Transverse colon (tissue), 4 donors: ENCODE measurements around the gene CDC42SE1. TPM values are rescaled to one million over a fixed set of nuclear protein-coding genes. Genes with fewer than 3 reads are reported as not detected.
A peak's percentile ranks its signal among the peaks of the same experiment; 100 is the strongest.

Source experiments
- DNase-seq: peaks from one replicate; pipeline ENCODE4 v3.0.0-alpha.2; 2019
- H3K27ac ChIP-seq, 4 donors: fragments of 200-600 bp; sonication (generic); 2 replicates each; pipeline ENCODE4 v1.5.1; 2016 to 2018; ENCODE audit warnings: inconsistent platforms in 4 of 4
- H3K27me3 ChIP-seq: fragments of 200-600 bp; sonication (generic); 2 replicates; pipeline ENCODE4 v1.5.1; 2017; ENCODE audit warnings: inconsistent platforms
- H3K36me3 ChIP-seq, 4 donors: fragments of 200-600 bp; sonication (generic); 2 replicates each; pipeline ENCODE4 v1.5.1; 2017 to 2019; ENCODE audit warnings: inconsistent platforms in 4 of 4
- H3K4me1 ChIP-seq, 4 donors: fragments of 200-600 bp; sonication (generic); 2 replicates each; pipeline ENCODE4 v1.5.1; 2017 to 2020; ENCODE audit warnings: inconsistent platforms in 4 of 4
- H3K4me3 ChIP-seq, 4 donors: fragments of 200-600 bp; sonication (generic); 1 replicate in 1 of 4; 2 replicates in 3 of 4; pipeline versions ENCODE4 v1.5.1 to v1.6.1; 2017 to 2019; ENCODE audit warnings: inconsistent platforms in 4 of 4
- H3K9me3 ChIP-seq, 2 donors: fragments of 200-600 bp; sonication (generic); 2 replicates each; pipeline ENCODE4 v1.5.1; 2017 to 2019; ENCODE audit warnings: inconsistent platforms in 2 of 2
- EP300 ChIP-seq: sonication (generic); formaldehyde crosslinking; IDR thresholded peaks from one replicate; pipeline ENCODE4 v1.6.1; 2017; ENCODE audit warnings: antibody characterized with exemption, low read depth
- POLR2A ChIP-seq: fragments of 450-650 bp; IDR thresholded peaks from one replicate; pipeline ENCODE4 v1.6.1; 2016; ENCODE audit warnings: antibody characterized with exemption, mild to moderate bottlenecking, moderate library complexity
- POLR2AphosphoS5 ChIP-seq, 3 donors: sonication (generic); formaldehyde crosslinking; IDR thresholded peaks; one replicate each; pipeline ENCODE4 v1.6.1; 2016; ENCODE audit warnings: antibody characterized with exemption in 3 of 3
- WGBS, 2 donors: methylation state at CpG; one replicate each; pipeline ENCODE4 v1.1.5; 2018; ENCODE audit warnings: low coverage in 1 of 2; 5-methylcytosine and 5-hydroxymethylcytosine counted together
- in situ Hi-C, 4 donors: fragments of 200-750 bp; cut with MboI; loops; one replicate each; pipeline versions ENCODE4 v1.15.0 to v1.15.1; 2017; ENCODE audit warnings: low sequenced_read_pairs in 3 of 4, low pct_ligation_motif_present in 1 of 4, low pct_unique_long_range_greater_than_20kb in 1 of 4
- intact Hi-C: fragments of 100-400 bp; cut with DNase I; formaldehyde crosslinking; loops from one replicate; pipeline ENCODE4 v1.15.1; 2023; ENCODE audit warnings: low total_unique reads
- total RNA-seq, 4 donors: library from RNA; depleted of rRNA; stranded (reverse); fragments of >200 nt; gene quantifications; one replicate each; pipeline ENCODE4 v1.1.0, GENCODE V29; 2016
- TF ChIP-seq, protein P1 (sequence below), 5 experiments: fragments of 200-600 bp in 3 of 5; fragments of 450-650 bp in 2 of 5; sonication (generic) in 3 of 5; IDR thresholded peaks; 1 replicate in 2 of 5; 2 replicates in 3 of 5; pipeline ENCODE4 v1.5.1; 2016 to 2017; ENCODE audit warnings: antibody characterized with exemption in 5 of 5, inconsistent platforms in 3 of 5, mild to moderate bottlenecking in 2 of 5, moderate library complexity in 1 of 5

The CDC42SE1 gene, protein sequence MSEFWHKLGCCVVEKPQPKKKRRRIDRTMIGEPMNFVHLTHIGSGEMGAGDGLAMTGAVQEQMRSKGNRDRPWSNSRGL
- 10 to 100 TPM; 34.4 to 90.2 (median 57.5) TPM for total RNA-seq

DNA sequence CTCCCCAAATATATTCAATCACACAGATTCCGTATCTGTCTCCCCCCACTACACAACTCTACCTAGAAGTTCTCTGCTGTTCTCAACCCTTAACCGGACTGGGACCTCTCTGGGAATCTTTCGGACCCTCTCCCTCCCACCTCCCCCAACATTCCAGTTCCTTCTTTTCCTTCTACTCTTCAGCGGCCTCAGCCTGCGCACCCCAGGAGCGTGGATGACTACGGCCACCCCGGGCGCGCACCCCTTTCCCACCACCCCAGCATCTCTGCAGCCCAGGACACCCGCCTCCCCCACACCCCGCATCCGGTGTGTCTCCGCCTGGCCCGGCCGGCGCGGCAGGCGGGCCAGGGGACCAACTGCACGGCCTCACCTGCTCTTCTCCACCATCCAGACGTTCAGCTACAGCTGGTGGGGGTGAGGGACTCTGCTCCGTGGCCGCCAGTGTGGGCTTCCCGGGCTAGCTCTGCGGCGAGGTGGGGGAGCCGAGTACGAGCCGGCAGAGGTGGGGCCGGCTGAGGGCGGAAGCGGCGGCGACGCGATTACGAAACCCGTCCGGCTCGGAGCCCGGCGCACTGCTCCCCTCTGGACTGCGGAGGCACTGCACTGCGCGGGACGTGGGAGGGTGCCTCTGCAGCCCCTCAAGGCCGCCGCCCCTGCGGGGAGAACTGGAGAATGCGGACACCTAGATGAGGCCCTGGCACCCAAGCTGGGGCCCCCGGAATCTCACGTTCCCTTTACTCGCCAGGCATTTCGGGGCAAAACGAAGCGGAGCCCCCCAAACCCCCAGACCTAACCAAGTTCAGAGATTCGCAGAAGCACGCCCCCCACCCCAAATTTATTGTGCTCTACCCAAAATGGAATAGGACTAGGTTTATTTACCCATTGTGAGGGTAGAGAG is at the start of gene CDC42SE1:
Gene CDC42SE1, minus strand, starts transcription at position 514 of the 898 bp plus-strand sequence. CDS start 3,892 bp downstream, outside the sequence.
- TF ChIP-seq POLR2A, result peak; percentile 95
- TF ChIP-seq POLR2AphosphoS5 (IDR thresholded peaks at IDR 0.05), result peak; percentile 93 to 98 (median 96)
- TF ChIP-seq, protein P1, sequence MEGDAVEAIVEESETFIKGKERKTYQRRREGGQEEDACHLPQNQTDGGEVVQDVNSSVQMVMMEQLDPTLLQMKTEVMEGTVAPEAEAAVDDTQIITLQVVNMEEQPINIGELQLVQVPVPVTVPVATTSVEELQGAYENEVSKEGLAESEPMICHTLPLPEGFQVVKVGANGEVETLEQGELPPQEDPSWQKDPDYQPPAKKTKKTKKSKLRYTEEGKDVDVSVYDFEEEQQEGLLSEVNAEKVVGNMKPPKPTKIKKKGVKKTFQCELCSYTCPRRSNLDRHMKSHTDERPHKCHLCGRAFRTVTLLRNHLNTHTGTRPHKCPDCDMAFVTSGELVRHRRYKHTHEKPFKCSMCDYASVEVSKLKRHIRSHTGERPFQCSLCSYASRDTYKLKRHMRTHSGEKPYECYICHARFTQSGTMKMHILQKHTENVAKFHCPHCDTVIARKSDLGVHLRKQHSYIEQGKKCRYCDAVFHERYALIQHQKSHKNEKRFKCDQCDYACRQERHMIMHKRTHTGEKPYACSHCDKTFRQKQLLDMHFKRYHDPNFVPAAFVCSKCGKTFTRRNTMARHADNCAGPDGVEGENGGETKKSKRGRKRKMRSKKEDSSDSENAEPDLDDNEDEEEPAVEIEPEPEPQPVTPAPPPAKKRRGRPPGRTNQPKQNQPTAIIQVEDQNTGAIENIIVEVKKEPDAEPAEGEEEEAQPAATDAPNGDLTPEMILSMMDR (IDR thresholded peaks at IDR 0.05), result peak; percentile 89 to 98 (median 94)
- TF ChIP-seq EP300, result no peak
- DNase-seq, result peak; percentile 86
- in situ Hi-C loops, result no loop called here
- Histone ChIP-seq H3K27me3 (no peaks in the 10 kb centered on the region), H3K27ac (peak within 1 kb of the TSS; percentile 94 to 96 (median 96)), H3K4me1 (peaks cover 29 to 50% (median 38%) of the 10 kb centered on the region in 4 donors), H3K9me3 (no peaks in the 10 kb centered on the region), H3K36me3 (peaks cover 0 to 11% (median 4%) of the 10 kb centered on the region in 4 donors), H3K4me3 (peak within 1 kb of the TSS; percentile 66 to 92 (median 84))
- WGBS, 2 donors, result 0% methylated on average over 3 to 51 of the region's 58 CpGs
- intact Hi-C loops, result no loop called here

GRCh38 chr1:151108331-151108730 is 48.9 kb upstream of the CDC42SE1 start:
- TF ChIP-seq POLR2A (no peak), POLR2AphosphoS5 (IDR thresholded peaks at IDR 0.05) (no peak), EP300 (no peak)
- TF ChIP-seq, protein P1 (IDR thresholded peaks at IDR 0.05), result no peak
- peaks cover 0 to 17% (median 6%) of the 10 kb centered on the region in 4 donors for H3K36me3 ChIP-seq
- no peaks in the 10 kb centered on the region for H3K27me3 ChIP-seq
- DNase-seq, result no peak
- no peaks in the 10 kb centered on the region for H3K4me1 ChIP-seq
- no peak overlapping the region for H3K4me3 ChIP-seq
- intact Hi-C loops (loop anchor here (10.0 kb wide), 1 partner anchor 46 kb away; the partner anchor contains the start of gene TNFAIP8L2), in situ Hi-C loops (no loop called here)
- H3K9me3 ChIP-seq, result no peaks in the 10 kb centered on the region
- no peak overlapping the region for H3K27ac ChIP-seq
- WGBS, 2 donors, result 94% methylated on average over 5 of the region's 5 CpGs; no CpG with 5 or more reads in 1 of the 2 donors

DNA sequence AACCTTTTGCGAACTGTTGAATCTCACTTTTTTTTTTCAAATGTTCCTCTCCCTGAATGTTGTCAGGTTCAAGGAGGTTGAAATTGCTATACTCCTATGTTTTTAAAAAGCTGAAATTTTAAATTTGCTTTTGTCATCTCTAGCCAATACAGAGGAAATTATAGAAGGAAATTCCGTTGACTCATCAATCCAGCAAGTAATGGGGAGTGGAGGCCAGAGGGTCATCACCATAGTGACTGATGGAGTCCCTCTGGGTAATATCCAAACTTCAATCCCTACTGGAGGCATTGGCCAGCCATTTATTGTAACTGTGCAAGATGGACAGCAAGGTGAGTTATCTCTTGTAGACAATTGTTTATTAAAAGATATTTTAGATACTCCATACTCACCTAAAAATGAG is 47.5 kb upstream of the CDC42SE1 start:
- intact Hi-C loops (loop anchor here (10.0 kb wide), 1 partner anchor 48 kb away; the partner anchor contains the start of gene TNFAIP8L2), in situ Hi-C loops (no loop called here)
- TF ChIP-seq POLR2A, result no peak
- TF ChIP-seq EP300, result no peak
- TF ChIP-seq, protein P1 (IDR thresholded peaks at IDR 0.05), result no peak
- no peak for TF ChIP-seq POLR2AphosphoS5 (IDR thresholded peaks at IDR 0.05)
- WGBS, 2 donors, result 73% methylated on average over 2 of the region's 2 CpGs
- Histone ChIP-seq H3K9me3 (no peaks in the 10 kb centered on the region), H3K27me3 (no peaks in the 10 kb centered on the region), H3K36me3 (peaks cover 0 to 17% (median 6%) of the 10 kb centered on the region in 4 donors), H3K4me1 (no peaks in the 10 kb centered on the region), H3K4me3 (no peak overlapping the region), H3K27ac (no peak overlapping the region)
- DNase-seq, result no peak

DNA sequence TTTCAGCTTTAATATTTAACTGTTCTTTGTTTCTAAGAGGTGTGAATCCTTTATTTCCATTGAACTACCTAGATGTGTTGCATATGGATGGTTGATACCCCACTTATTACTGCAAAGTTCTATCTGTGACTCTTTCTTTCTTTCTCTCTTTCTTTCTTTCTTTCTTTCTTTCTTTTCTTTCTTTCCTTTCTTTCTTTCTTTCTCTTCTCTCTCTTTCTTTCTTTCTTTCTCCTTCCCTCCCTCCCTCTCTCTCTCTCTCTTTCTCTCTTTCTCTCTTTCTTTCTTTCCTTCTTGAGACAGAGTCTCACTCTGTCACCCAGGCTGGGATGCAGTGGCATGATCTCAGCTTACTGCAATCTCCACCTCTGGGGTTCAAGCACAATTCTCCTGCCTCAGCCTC is 45.2 kb upstream of the CDC42SE1 start:
- Histone ChIP-seq H3K36me3 (peaks cover 0 to 17% (median 6%) of the 10 kb centered on the region in 4 donors), H3K27ac (no peak overlapping the region), H3K4me3 (no peak overlapping the region), H3K9me3 (no peaks in the 10 kb centered on the region), H3K4me1 (no peaks in the 10 kb centered on the region), H3K27me3 (no peaks in the 10 kb centered on the region)
- intact Hi-C loops, result loop anchor here (10.0 kb wide), 1 partner anchor 50 kb away; the partner anchor contains the start of gene TNFAIP8L2
- no peak for DNase-seq
- in situ Hi-C loops, result no loop called here
- TF ChIP-seq POLR2AphosphoS5 (IDR thresholded peaks at IDR 0.05), result no peak
- no peak for TF ChIP-seq EP300
- TF ChIP-seq, protein P1 (IDR thresholded peaks at IDR 0.05), result no peak
- TF ChIP-seq POLR2A, result no peak
